HG03196 (cell line): ENCODE results near the gene TM9SF4.
"Not testable (repeated sequence)": the region's sequence is repeated elsewhere in the genome, so short reads cannot be mapped to it uniquely, and the experiment has no call there.

Experiments
- ATAC-seq: cut with Tn5 transposase; IDR thresholded peaks from one replicate; pipeline ENCODE4 v1.9.1; 2021; ENCODE audit not compliant: unreplicated experiment

TM9SF4 gene

DNA sequence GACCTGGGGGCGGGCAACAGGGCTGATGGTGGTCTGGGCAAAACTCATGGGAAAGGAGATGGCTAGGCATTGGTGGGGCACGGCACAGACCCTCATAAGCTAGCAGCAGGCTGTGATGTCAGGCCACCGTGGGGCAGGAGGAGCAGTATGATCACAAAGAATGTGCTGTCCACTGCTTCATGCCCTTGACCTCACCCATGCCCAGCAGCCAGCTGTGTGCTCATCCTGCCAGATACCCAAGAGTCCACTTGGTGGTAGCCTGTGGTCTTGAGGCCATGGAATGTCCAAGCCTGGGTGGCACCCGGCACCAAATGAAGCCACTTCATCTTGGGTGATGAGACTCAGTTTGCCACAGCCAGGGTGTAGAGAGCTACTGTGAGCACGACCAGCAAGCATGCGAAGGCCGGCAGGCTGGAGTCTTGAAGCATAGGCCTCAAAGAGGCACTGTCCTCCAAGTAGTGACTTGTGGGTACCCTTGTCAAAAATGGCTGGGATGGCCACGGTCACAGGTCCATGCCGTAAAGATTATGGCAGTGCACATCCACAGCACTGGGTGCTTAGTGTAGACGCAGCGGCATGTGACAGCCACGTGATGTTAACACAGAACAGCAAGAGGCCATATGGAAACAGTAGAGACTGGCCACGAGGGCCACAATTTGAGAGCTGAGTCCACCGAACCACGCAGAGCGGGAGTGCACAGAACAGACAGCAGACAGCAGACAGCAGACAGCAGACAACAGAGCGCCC is 79.0 kb downstream of the TM9SF4 start:
- ATAC-seq, result no peak

DNA sequence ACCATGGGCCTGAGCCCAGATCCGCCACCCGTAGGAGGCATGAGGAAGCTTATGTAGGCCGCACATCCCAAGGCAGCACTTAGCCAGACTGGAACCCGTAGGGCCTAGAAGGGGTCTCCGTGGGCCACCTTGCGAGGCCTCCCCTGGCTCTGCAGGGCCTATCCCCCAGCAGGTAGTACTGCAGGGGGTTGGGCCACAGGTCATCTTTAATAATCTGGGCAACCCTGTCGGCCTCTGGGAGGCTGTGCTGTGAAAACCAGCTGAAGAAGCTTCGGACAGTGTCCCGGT is 79.6 kb downstream of the TM9SF4 start:
- ATAC-seq, result no peak

DNA sequence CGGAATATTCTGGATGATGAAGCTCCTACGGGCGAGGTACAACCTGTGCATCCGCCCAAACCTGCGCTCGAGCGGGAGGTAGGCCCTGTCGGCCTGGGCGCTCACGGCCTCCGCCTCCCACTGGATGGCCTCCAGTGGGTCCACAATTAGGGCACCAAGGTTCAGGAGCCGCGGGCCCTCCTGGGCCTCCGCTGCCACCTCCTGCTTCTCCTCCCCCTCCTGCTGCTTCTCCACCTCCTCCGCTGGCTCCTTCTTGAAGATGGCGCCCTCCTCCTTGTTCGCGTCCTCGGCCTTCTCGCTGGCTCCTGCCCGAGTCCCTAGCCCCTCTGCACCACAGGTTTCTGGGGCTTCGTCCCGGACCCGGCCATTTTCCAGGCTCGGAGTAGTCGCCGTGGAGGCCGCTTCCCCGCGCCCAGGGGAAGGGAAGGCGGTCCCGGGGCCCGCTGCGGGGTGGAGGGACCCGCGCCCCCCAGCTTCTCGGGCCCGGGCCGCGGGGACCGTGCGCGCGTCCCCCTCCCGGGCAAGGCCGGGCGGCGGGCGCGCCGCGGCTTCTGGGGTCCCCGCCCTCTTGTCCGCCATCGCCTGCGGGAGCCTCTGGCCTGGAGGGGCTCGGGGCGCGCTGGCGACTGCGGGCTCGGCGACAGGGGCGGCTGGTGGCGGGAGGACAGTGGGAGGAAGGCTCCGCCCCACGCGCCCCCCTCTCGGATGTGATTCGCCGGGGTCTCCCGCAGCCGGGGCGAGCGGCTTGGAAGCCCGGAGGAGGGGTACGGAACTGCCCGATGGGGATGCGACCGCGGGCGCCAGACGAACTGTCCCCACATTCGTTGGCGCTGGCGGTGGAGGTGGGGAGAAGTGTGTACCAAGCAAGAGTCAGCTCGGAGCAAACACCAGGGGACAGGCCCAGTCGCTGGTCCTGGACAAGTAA is 80.4 kb downstream of the TM9SF4 start:
- no peak for ATAC-seq

DNA sequence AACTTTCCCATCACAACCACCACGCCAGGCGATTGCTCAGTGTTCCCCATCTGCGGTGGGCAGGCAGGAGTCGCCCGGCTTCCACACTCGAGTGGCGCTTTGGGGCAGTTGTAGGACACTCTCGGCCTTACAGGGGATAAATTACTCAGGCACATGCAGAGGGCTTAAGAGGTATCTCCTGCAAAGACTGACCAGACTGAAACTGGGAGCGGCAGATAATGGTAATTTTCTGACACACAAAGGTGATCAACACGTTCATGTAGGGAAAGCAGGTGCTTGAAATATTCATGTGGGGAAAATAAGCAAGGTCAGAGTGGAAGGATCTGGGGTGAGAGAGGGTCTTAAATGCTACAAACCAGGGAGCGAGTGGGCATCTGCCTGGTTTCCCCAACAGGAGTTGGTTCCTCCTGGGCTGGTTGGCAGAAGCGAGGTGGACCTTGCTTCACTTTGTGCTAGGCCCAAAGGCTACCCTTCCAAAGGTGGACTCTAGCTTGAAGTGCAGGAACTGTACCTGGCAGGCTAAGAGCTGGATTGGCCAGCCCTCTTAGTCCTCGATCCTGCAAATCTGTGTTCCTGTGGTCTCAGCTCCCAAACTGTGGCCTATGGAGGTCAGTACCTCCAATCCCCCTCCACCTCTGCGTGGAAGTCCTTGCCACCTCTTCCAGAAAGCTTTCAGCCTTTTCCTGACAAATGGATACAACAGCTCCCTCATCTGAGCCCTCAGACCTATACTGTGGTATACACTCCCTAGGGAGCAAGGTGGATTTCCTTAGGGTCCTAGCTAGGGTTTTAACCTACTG is 81.3 kb downstream of the TM9SF4 start:
- no peak for ATAC-seq

DNA sequence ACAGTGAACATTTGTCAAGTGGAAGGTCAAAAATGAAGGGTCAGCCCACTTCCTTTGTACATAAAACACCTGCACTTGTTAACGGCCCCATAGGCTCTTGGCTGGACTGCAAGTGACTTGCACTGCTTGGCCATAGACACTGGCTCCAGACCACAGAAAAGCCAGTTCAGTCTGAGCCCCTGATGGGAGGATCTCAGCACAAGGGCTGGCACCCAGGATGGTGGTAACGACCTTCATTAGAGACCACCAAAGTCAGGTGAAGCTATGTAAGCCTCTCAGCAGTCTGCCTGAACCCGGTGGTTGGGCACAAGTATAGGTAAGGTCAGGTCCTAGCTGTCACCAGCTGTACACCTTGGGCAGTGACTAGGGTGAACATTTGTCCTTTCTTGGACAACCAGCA is 81.9 kb downstream of the TM9SF4 start:
- no peak for ATAC-seq

DNA sequence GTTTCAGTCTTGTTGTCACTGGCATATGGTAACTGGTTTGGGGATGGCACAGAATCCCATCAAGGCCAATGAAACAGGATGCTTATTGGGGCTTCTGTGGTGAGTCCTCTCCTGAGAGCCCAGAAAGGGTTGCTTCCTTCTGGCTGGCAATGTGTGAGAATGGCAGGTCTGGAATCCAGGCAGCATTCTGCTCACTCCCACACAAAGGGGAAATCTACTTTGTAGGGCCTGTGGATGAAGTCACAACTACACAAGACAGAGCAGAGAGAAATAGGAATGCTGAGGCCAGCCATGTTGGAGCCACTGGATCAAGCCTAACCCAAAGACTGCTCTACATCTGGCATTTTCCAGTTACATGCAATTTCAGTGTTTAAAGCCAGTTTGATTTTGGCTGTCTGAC is 82.4 kb downstream of the TM9SF4 start:
- ATAC-seq, result no peak

DNA sequence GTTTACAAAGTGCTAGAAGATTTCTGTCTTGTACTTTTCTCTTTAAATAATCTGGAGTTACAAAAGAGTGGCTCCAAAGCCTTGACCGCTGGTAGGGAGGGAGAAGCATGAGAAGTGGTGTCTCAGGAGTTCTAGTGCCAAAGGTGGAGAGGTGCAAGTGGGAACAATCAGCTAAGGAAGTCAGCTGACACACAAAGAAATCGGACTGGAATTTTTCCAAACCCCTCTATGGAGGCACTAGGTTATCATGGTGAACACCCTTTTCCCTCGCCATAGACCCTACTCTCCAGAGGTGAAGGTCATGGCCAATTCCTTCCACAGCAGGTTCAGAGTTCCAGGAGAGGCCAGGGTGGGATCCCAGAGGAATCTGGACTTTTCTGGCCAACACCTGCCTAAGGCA is 83.2 kb downstream of the TM9SF4 start:
- no peak for ATAC-seq

DNA sequence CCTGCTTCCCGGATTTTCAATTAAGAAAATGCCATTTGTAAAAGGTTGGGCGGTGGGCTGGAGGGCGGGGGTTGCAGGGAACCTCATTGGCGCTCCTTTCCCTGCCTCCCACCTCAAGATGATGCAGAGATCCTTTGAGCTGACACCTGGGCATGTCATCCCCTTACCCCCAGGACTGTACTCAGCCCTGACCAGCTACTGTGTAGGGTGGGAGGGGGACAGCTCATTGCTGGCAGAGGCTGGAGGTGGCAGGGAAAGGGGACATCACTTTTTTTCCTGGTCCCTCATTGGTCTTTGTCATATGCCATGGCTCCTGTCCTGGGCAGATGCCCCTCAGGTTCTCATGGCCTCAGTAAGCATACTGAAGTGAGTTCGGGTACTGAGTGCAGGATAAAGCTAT is 83.8 kb downstream of the TM9SF4 start:
- ATAC-seq, result not testable (repeated sequence)

DNA sequence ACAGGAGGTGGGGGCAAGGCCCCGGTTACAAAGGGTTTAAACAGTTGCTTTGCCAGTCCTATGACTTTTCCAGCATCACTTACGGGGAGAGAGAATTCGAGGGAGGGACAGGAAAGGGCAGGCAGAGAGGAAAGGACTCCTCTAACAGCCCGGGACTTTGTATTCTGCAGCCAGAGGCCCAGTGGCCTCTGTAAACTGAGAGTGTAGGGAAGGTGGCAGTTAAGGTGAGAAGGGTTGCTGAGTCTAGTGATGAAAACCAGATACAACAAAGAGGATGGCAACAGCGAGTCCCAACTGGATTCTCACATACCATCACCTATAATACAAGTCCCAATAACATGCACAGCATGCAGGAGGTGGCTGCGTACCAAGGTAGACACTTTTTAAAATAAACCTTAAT is 84.5 kb downstream of the TM9SF4 start:
- ATAC-seq, result no peak

DNA sequence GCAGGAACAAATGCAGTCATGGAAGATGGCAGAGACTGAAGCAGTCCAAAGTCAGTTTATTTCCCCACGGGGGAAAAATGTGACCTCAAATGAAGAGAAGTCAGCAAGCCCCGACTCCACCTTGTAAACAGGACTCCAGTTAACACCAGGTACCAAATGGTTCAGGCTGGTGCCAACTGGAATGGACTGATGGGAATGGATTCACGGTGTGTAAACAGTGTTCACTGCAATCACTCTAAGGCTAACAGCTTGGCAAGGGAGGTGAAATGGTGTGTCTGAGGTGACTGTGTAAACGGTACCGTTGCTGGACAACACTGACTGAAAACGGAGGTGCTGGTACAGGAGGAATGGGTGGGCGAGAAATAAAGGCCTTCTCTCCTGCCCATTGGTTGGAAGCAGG is 86.1 kb downstream of the TM9SF4 start:
- ATAC-seq, result no peak

DNA sequence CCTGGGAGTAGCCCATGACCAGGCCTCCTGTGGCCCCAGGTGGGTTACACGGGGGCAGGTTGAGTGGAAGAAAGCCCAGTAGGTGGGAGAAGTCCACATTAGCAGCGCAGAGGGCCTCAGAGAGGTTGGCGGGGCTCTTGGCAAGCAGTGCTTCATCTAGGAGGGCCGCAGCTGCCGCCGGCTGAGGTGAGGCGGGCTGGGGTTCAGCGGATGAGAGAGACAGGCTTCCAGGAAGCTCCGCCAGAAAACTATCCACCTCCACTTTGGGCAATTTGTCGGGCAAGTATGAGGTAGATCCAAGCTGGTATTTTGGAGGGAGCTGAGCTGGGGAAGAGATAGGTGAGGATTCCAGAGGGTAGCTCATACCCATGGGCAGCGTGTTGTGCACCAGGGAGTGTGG is 87.1 kb downstream of the TM9SF4 start:
- not testable (repeated sequence) for ATAC-seq

DNA sequence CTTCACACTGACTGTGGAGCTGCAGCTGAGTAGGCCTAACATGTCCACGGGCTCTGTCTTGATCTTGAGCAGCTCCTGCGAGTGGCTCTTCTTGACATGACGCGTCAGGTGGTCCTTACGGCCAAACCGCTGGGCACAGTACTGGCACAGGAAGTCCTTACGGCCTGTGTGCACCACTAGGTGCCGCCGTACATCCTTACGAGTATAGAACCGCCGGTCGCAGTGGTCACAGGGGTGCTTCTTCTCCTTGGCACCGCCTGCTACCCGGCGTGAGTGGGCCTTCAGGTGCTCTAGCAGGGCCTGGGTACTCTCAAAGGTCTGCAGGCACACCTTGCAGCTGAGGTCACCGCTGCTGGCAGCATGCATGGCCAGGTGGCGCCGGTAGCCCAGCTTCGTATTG is 87.6 kb downstream of the TM9SF4 start:
- ATAC-seq, result not testable (repeated sequence)

DNA sequence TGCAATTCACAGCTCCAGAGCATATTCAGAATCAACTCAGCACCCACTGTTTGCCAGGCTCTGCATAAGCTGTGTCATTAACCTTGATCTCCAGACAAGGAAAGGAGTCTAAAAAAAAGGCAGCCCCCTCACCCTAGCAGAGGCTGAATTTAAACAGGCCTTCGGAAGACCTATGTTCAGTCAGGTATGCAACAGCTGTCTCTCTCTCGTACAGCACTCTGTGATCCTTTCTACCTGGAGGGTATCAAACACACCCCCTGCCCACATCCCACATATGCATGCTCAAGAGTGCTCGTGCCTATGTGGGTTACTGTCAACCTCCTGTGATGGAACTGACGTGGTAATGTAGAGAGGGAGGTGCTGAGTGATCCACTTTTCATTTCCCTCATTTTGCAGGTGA is 89.5 kb downstream of the TM9SF4 start:
- ATAC-seq, result no peak

DNA sequence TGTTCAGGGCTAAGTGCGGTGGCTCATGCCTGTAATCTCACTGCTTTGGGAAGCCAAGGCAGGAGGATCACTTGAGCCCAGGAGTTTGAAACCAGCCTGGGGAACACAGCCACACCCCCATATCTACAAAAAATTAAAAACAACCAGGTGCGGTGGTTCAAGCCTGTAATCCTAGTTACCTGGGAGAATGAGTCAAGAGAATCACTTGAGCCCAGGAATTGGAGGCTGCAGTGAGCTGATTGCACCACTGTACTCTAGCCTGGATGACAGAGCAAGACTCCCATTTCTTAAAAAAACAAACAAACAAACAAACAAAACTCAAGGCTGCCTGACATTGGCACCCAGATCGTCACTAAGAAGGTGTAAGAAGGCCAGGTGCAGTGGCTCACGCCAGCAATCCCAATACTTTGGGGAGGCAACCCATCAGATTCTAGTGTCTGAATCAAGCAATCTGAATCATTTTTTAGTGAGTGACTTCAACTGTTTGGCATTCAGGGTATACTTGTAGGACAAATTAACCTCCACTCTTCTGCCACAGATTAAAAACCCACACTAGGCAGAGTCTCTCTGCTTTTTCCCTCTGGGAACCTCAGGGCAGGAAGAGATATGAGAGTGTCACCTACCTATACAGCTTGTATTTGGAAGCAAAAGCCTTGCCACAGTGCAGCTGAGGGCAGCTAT is 91.9 kb downstream of the TM9SF4 start:
- ATAC-seq, result no peak

DNA sequence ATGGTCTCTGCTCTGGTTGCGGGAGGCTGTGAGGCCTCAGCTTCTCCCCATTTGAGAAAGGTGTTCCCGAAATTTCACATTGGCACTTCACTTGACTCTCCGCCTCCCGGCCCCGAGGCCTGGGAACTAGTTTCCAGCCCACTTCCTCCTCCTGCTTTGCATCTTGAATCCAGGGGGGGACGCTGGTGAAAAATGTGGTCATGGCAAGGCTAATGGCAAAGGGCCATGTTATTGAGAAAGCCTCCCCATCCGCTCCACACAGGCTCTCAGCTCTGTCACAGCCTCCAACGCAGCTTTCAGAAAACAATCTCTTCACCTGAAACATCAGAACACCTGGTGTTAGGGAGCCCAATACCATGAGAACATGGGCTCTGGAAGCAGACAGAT is 92.5 kb downstream of the TM9SF4 start:
- ATAC-seq, result no peak

DNA sequence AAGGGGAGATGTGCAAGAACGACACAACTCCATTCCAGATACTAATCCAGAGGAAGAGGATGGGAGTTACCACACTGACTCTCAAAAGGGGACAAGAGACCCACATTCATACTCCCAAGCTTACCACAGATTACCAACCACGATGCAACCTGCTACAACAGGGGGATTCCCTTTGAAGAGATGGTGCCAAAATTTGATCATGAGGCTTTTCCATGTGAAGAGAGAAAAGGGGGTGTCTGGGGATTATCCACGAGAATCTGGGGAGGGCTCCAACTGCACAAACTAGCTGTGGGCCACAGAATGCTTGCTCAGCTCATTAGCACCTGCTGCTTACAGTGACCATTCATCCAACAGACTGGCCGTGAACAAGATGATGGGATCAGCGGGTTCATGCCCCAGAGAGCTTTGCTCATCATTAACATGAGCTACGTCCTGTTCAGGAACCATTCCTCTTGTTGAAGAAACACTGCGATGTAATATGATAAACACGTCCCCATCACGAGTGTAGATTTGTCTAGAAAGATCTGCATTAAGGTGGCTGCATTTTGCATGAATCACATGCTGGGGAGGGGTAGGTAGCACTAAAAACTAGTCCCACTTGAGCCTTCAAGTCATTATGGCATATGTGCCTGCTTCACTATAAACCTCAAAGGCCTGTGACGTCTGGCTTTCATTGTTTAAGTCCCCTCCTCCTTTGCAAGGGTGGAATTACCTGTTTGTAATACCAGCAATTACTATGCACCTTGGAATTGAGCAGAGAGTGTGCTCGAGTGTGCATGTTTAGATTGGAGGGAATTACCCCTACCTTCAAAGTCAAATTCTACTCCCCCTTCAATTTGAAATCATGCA is 94.1 kb downstream of the TM9SF4 start:
- no peak for ATAC-seq

DNA sequence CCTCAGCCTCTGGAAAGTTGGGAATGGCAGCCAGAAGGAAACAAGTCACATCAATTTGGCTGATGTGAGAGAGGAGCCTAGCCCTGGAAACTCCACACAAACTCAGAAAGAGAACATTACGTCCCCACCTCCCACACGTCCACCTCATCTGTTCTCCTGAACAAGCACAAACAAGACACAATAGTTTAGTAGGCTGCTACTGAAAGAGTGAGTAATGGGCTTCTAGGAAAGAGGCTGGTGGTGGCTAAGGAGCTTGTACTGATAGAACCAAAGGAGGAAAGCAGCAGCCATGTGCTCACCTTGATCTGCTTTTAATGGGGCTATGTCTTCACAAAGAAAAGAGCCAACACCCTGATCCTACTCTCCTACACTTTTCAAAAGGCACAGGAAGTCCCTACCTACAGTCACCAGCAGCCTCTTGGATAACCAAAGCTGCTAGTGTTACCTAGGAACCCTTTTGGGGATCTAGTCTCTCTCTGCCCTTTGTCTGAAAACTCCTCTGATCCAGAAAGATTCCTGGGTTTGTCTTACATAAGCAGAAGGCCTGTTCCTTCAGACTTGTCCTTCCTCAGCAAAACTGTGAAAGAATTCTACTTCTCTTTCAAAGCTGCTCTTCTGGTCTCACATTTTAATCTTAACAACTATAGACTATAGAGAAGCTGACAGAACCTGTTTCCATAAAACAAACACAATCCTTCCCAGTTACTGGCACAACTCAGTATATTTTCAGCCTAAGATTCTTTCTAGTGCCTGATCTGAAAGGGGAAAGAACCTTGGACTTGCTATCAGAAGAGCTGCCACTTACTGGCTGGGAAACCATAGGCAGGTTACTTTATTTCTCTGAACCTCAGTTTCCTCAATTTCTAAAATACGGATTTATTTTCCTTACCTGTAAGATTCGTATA is 94.9 kb downstream of the TM9SF4 start:
- ATAC-seq, result no peak

DNA sequence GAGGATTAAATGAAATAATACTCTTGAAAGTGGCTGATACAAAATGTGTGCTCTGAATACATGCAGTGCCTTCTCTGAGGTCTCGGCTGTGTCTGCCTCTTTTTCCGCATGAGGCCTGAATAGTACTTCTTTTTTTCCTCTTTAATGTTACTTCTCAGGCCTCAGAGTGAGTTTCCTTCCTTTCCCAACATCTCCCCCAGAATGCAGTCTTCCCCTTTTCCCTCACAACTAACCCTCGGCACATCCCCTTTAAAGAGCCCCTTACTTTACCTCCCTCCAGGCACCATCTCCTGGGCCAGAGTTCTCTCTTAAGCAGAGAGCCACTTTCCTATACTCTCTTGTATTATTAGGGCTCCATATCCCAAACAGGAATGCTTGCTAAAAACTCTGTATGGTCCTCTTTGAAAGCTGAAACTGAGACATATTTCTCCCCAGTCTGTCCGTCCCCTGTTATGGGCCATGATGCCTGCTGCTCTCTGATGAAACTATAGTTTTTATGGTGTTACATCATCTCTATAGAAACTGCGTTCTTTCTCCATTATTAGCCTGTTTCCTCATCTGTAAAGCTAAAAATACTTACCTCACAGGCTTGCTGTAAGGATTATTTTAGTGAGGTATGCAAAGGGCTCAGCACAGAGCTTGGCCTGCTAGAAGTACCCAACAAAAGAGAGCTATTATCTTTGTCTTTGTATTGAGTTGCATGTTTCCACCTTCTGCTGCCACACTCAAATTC is 95.8 kb downstream of the TM9SF4 start:
- ATAC-seq, result no peak
